ENCODE data around the gene FKBP5.

Gene FKBP5

DNA sequence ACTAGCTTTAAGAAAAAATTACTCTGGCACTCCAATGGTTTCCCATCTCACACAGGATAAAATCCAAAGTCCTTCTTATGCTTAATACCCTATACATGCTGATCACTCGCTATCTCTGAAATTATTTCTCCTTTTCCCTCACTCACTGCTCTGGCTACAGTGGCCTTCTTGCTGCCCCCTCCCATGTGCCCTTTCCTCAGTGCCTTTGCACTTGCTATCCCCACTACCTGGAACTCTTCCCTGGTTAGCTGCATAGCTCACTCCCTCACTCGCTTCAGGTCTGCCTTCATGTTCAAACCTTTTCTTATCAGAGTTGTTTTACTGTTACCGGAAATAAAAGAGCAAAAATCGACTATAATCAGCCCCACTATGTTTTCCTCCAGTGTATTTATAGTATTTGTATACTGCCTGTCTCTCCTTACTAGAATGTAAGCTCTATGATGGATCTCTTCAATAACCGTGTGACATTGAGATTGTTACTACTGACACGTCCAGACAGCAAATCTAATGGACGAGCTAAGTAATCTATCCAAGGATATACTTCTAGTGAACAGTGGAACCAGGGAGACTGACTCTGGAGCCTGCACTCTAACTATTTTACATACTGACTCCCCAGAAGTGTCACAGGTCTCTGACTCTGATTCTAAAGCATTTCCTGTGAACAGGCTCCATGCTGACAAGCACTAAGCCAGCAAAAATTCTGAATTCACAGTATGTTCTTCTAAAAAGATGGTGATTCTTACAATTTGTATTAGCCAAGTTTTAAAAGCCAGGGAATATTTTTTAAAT, 25.1 kb downstream of the FKBP5 start:
- DNase-seq (ENCODE audit: low spot score) = peak; percentile 26

DNA sequence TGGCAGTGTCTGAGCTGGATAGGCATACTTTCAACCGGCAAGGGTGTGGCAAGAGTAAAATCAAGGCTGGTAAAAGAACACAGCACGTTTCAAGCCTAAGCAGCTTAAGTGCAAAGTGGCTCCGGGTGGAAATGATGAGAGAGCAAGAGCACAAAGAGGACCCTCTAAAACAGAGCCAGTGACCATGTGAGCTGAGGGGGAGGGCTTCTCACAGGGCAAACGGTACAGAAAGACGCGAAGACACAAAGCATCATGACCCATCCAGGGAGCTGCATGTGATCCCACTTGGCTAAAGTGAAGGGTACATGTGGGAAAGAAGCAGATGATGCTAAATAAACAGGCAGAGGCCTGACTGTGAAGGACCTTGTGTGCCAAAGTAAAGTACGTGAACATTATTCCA, 25.7 kb downstream of the FKBP5 start:
- no peak for DNase-seq (ENCODE audit: low spot score)

- DNase-seq (ENCODE audit: low spot score) = no peak
Observed at GRCh38 chr6:35654883-35655282, 33.8 kb downstream of the FKBP5 start.

DNA sequence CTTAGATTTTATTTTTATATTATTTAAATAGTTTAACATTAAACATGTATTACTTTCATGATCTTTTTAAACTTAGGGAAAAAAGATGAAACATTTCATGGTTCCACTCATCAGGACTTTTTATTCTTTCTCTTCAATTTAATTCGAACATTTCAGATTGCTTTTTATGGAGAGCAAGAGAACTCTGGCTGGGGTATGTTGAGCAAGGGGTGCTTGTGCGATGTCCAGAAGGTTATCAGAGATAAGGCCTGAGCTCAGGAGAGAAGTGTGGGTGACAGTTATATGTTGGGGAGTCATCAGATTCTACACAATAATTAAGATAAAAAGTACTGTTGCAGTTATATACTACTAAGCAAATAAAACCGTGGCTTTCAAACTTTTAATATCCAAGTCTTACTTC, 37.5 kb downstream of the FKBP5 start:
- no peak for DNase-seq (ENCODE audit: low spot score)

DNA sequence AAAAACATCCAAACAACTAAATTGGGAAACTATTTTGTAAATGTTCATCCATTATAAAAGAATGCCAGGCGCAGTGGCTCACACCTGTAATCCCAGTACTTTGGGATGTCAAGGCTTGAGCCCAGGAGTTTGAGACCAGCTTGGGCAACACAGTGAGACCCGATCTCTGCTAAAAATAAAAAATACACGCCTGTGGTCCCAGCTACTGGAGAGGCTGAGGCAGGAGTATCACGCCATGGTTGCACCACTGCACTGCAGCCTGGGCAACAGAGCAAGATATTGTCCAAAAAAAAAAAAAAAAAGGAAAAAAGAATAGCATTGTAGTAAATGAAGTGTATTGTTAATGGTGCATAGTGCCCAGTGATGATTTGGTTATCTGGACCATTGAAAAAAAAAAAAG, 38.7 kb downstream of the FKBP5 start:
- no peak for DNase-seq (ENCODE audit: low spot score)

GRCh38 chr6:35648203-35648602, 40.5 kb downstream of the FKBP5 start:
- no peak for DNase-seq (ENCODE audit: low spot score)

GRCh38 chr6:35647400-35647799, 41.3 kb downstream of the FKBP5 start:
- DNase-seq (ENCODE audit: low spot score) = no peak

DNA sequence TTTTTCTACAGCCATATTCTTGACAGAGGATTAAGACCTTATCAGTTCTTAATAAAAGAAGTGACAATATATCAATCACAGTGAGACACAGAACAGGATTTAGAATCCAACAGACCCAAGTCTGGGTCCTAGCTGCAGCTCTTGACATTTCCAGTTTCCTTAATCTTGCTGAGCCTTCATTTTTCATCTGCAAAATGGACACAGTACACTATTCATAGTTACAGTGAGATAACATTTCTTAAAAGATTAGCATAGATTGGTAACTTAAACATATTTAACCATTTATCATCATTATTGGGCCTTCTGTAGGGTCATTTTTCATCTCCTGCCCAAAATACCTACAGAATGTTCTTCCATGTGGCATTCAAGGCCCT, 45.6 kb downstream of the FKBP5 start:
- DNase-seq (ENCODE audit: low spot score) = no peak

DNA sequence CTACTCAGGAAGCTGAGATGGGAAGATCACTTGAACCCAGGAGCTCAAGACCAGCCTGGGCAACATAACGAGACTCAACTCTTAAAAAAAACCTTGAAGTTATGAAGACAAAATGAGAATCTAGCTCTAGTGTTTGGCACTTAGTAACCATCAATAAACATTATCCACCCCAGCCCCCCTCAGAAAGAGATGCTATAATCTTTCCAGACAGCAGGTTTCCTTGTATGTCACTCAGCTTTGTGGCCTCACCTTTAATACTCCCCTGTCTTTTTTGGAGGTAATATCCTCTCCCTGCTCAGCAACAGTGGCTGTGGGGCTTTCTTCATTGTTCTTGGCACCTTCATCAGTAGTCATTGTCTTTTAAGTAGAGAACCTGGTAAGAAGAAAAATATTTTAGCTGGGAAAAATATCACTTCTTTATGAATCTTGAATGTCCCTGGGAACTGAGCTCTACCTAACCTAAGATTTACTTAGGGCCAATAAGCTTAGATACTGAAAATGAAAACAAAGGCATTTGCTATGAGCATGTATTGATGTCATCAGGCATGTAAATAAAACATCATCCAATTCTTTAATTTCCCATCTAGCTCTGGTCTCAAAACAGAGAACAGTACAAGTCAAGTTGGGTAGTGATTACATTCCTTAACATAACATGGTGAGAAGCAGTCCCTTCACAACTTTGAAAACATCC, 46.1 kb downstream of the FKBP5 start:
- DNase-seq (ENCODE audit: low spot score) = no peak

DNA sequence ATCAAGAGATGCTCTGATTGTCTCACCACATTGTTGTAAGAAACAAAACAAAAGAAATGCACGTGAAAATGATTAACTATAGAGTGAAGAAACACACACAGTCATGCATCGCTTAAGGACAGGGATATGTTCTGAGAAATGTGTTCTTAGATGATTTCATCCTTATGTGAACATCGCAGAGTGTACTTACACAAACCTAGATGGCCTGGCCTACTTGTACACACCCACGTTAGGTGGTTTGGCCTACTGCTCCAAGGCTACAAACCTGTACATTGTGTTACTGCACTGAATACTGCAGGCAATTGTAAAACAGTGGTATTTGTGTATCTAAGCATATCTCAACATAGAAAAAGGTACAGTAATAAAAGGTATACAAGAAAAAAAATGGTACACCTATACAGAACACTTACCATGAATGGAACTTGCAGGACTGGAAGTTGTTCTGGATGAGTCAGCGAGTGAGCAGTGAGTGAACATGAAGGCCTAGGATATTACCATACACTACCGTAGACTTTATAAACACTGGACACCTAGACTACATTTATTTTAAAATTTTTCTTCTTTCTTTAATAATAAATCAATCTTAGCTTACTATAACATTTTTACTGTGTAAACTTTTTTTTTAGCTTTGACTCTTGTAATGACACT, 48.6 kb downstream of the FKBP5 start:
- no peak for DNase-seq (ENCODE audit: low spot score)

DNA sequence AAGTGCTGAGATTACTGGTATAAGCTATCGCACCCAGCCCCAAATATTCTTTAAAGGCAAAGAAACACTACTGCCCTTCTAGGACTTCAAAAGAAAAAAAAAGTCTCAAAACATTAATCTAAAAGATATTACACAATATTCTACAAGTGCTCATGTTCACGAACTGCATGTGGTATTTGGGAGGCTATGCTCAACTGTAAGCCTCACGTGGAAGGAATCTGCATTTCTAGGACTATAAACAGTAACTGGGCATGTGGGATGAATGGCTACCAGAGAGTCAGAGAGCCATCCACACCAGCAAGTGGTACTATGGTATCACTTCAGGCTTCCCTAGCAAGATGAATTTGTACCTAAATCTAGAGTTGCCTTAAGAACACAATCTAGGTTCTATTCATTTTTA, 50.0 kb downstream of the FKBP5 start:
- DNase-seq (ENCODE audit: low spot score) = no peak

GRCh38 chr6:35637911-35638310, 50.8 kb downstream of the FKBP5 start:
- no peak for DNase-seq (ENCODE audit: low spot score)

DNA sequence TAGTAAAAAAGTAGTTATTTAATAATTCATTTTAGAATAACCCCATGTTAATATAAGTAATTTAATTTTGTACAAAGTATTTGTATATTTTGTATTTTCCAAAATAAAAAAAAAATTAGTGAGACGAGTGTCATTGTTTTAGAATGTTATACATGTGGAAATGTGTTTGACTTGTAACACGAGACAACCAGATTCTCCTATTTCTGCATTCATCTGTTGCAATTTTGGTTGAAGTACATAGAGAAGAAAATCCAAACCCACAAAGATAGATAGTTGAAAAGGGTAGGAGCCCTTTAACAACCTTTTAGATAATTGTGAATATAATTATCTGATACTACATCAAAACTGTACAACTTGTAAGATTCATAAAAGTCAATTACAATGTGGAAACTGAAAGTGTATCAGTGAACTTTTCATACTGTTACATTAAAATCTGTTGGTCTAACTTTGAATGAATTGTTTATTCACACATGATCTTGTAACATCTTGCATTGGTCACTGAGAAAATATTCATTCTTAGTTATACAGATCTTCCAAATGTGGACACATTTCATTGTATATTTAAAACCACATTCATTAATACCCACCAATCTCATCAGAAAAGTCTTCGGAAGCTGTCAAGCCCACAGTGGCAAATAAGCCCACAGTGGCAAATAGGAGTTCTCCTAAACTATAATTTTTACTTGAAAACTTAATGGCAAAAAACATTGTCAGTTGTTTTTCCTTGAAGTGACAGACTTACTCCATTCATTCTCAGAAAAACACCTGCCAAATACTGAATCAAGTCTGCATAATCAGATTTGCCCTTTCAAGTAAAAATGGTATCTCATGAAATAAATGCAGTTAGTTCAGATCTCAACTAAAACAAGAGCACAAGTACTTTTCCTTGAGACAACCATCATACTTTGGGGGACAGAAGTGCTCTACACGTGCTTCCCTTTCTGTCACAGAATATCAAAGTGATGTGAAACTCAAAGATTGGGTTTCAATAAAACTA, 52.8 kb downstream of the FKBP5 start:
- DNase-seq (ENCODE audit: low spot score) = no peak

DNA sequence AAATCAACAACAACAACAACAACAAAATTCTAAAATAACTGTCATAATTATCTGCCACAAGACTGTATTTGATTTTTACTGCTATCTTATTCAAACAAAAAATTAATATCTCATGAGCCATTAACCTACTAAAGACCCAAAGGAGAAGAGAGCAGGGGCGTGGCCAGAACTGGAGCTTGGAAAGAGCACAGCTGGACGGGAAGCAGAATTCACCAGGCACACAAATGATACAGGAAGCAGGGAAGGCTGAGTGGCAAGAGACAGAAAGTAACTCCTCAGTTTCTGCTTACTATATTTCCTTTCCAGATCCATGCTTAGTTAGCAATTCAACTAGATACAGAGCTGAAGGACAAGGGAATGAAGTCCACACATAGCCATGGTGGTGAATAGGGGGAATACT, 54.4 kb downstream of the FKBP5 start:
- no peak for DNase-seq (ENCODE audit: low spot score)

DNA sequence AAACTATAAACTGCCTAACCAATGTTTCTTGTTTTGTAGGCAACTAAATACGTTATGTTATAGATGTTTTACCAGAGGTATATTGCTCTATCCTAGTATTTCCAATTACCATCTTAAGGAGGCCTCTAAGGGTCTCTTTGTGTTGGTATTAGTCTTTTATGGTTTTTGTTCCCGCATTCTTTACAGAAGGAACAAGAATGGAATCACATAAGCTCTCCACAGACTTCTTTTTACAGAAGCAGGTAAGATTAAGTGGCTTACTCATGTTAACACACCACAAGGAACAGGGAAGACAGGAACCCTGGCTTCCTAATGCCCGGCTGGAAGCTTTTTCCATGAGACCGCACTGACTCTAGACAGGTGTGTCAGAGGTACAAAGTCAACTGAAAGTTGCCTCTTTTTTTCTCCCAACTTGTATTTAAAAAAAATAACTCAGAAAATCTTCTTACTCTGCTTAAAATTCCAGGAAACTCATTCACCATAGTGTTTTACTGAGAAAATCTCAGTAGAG, 55.1 kb downstream of the FKBP5 start:
- no peak for DNase-seq (ENCODE audit: low spot score)

DNA sequence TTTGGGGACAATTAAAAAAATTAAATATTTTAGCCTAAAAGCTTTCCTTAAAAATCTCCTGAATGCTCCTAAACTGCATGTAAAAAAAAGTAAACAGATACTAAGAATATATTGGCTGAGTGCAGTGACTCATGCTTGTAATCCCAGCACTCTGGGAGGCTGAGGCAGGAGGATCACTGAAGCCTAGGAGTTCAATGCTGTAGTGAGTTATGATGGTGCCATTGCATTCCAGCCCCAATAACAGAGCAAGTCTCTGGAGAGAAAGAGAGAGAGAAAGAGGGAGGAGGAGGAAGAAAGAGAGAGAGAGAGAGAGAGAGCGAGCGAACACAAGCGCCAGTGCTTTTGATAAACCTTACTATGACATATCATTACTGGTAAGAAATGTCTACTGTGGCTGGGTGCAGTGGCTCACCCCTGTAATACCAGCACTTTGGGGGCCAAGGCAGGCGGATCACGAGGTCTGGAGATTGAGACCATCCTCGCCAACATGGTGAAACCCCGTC, 58.8 kb downstream of the FKBP5 start:
- no peak for DNase-seq (ENCODE audit: low spot score)

DNA sequence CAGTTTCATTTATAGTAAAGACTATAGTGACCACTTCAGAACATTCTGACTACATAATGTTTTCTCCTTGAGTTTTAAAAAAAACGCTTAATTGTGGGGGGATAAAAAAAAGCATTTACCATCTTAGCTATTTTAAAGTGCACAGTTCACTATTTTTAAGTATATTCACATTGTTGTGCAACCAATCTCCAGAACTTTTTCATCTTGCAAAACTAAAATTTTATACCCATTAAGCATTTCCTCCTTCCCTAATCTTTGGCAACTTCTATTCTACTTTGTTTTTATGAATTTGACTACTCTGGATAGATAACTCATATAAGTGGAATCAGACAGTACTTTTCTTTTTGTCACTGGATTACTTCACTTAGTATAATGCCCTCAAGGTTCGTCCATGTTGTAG, 62.3 kb downstream of the FKBP5 start:
- DNase-seq (ENCODE audit: low spot score) = no peak

GRCh38 chr6:35624341-35625070, 64.2 kb downstream of the FKBP5 start:
- DNase-seq (ENCODE audit: low spot score) = peak; percentile 51

DNA sequence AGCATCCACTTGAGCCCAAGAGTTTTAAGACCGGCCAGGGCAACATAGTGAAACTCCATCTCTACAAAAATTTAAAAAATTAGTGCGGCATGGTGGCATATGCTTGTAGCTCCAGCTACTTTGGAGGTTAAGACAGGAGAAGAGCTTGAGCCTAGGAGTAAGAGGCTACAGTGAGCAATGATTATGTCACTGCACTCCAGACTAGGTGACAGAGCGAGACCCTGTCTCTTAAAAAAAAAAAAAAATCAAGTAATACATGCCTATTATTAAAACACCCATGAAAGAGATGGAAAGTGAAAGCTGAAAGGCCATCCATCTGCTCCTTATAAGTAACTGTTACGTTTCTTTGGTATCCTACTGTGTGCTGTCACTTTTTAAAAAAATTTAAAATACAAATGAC, 66.4 kb downstream of the FKBP5 start:
- DNase-seq (ENCODE audit: low spot score) = no peak

DNA sequence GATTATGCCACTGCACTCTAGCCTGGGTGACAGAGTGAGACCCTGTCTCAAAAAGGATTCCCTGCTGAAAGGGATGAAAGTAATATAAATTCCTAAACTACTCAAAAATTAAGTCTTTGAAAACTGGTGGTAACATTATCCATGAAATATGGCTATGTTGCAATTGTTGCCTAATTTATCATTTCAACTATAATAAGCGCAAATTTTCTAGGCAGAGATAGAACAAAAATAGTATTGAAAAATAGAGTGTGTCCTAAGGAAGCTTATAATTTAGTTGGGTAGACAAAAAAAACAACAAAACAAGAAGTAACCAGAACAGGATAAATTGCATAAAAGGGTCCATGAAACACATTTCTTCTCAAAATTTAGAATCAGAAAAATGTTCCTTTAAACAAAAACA, 68.0 kb downstream of the FKBP5 start:
- no peak for DNase-seq (ENCODE audit: low spot score)

GRCh38 chr6:35613762-35614161, 75.0 kb downstream of the FKBP5 start:
- no peak for DNase-seq (ENCODE audit: low spot score)
